GM04503 (cell line): ENCODE results near the gene ARVCF.
"Not testable (repeated sequence)": the region's sequence is repeated elsewhere in the genome, so short reads cannot be mapped to it uniquely, and the experiment has no call there.

ENCODE experiments used
- DNase-seq: peaks from one replicate; pipeline ENCODE4 v3.0.0-alpha.2; 2012; ENCODE audit warnings: low read depth

The ARVCF gene

GRCh38 chr22:19936513-19936912, 80.1 kb downstream of the ARVCF start:
- no peak for DNase-seq

GRCh38 chr22:19935123-19935718, 81.4 kb downstream of the ARVCF start:
- not testable (repeated sequence) for DNase-seq

- no peak for DNase-seq
These were observed 83.0 kb downstream of the ARVCF start for GRCh38 chr22:19933341-19934241.

- DNase-seq = no peak
These were observed 84.0 kb downstream of the ARVCF start for GRCh38 chr22:19932367-19933206.

- DNase-seq = no peak
These were observed 85.1 kb downstream of the ARVCF start for GRCh38 chr22:19931514-19931913.

- no peak for DNase-seq
These were observed 85.8 kb downstream of the ARVCF start for GRCh38 chr22:19930551-19931486.

- no peak for DNase-seq
These were observed 86.8 kb downstream of the ARVCF start for GRCh38 chr22:19929586-19930550.

- DNase-seq = no peak
These were observed 88.4 kb downstream of the ARVCF start for GRCh38 chr22:19928207-19928606.

GRCh38 chr22:19927696-19928095, 88.9 kb downstream of the ARVCF start:
- no peak for DNase-seq

- not testable (repeated sequence) for DNase-seq
These were observed 90.6 kb downstream of the ARVCF start for GRCh38 chr22:19926028-19926427.

GRCh38 chr22:19923914-19924513, 92.6 kb downstream of the ARVCF start:
- no peak for DNase-seq

- DNase-seq = no peak
These were observed 95.0 kb downstream of the ARVCF start for GRCh38 chr22:19921544-19922081.
